ENCODE results near the gene NR2C2.

NR2C2 gene

DNA sequence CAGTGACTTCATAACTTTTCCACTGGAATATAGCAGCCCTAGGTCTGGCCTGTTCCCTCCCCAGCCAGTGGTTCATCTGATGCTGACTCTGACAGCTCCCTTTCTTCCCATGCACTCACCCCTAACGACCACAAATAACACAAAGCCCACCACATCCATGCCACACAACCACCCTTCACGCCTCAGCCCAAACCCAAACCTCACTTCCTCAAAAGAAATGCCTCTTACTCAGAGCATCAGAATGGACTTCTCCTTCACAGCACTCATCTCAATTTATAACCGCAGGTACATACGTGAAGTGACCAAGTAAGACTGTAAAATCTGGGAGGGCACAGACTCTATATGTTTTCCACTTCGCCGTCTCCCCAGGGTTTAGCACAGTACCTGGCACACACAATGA, 150.5 kb downstream of the NR2C2 start:
- no peak for DNase-seq
- Histone ChIP-seq H3K27me3 (no peaks in the 10 kb centered on the region), H3K4me1 (peaks cover 0 to 74% (median 49%) of the 10 kb centered on the region in 4 donors), H3K36me3 (peaks cover 15 to 29% (median 18%) of the 10 kb centered on the region in 3 donors), H3K9me3 (no peaks in the 10 kb centered on the region), H3K4me3 (peak overlapping the region; percentile 78 to 87), H3K27ac (peak overlapping the region; percentile 12 to 88)
- TF ChIP-seq, protein P1, sequence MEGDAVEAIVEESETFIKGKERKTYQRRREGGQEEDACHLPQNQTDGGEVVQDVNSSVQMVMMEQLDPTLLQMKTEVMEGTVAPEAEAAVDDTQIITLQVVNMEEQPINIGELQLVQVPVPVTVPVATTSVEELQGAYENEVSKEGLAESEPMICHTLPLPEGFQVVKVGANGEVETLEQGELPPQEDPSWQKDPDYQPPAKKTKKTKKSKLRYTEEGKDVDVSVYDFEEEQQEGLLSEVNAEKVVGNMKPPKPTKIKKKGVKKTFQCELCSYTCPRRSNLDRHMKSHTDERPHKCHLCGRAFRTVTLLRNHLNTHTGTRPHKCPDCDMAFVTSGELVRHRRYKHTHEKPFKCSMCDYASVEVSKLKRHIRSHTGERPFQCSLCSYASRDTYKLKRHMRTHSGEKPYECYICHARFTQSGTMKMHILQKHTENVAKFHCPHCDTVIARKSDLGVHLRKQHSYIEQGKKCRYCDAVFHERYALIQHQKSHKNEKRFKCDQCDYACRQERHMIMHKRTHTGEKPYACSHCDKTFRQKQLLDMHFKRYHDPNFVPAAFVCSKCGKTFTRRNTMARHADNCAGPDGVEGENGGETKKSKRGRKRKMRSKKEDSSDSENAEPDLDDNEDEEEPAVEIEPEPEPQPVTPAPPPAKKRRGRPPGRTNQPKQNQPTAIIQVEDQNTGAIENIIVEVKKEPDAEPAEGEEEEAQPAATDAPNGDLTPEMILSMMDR (IDR thresholded peaks at IDR 0.05), result no peak
- intact Hi-C loops (cut with DNase I; ENCODE audit: low total_unique reads), result no loop called here

All from tibial artery (tissue), 4 donors.